ENCODE data around the gene ENGASE.
A peak's percentile ranks its signal among the peaks of the same experiment; 100 is the strongest.

Gene ENGASE

DNA sequence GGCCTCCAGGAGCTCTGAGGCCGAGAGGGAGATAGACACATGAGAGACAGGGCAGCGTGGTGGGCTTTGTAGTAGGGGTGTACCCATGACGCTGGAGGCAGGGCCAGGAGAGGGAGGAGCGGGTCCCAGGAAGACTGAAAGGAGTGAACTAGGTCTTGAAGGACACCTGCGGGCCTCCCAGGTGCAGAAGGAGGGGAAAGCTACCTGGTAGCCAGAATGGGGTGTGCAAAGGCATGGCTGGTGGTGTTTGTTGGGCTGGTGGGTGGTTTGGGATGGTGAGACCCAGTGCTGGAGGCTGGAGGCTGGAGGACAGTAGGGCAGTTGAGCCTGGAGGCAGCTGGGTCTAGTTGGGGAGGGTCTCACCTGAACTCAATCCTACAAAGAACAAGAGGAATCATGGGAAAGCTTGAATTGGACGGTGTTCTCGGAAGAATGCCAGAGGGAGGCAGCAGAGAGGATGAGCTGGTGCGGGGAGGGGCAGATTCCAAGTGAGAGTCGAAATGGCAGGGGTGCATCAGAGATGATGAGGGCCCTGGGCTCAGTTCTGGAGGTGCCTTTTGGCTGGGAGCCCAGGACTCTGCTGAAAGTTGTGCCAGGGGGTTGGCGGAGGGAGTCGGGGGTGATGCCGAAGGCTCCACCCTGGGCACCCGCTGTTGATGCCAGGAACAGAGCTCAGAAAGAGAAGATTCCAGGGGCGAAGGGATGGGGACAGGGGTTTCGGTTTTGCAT, 29.5 kb upstream of the ENGASE start:
- DNase-seq (ENCODE audit: low read depth) = no peak
- no peak overlapping the region for H3K4me3 ChIP-seq (ENCODE audit: low read length)
- TF ChIP-seq CTCF (IDR thresholded peaks at IDR 0.05; ENCODE audit: insufficient read depth, low read depth, low read length, missing control alignments) = no peak

DNA sequence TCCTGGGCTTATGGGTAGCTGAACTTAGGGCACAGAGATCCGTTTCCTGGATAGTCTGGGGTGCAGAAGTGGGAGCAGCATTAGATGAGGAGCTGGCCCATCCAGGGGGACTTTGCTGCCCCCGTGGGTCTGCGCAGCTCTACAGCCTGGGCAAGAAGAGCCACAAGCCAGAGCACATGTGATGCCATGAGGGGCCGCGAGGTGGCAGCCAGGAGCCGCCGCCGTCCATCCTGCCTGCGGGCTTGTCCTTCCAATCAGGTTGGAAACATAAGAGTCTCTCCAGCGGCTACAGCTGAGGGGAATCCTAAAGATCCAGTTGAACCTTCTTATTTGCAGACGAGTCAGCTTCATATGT, 28.8 kb upstream of the ENGASE start:
- peak; percentile 90 for TF ChIP-seq CTCF (IDR thresholded peaks at IDR 0.05; ENCODE audit: insufficient read depth, low read depth, low read length, missing control alignments)
- H3K4me3 ChIP-seq (ENCODE audit: low read length) = no peak overlapping the region
- DNase-seq (ENCODE audit: low read depth) = peak; percentile 74

DNA sequence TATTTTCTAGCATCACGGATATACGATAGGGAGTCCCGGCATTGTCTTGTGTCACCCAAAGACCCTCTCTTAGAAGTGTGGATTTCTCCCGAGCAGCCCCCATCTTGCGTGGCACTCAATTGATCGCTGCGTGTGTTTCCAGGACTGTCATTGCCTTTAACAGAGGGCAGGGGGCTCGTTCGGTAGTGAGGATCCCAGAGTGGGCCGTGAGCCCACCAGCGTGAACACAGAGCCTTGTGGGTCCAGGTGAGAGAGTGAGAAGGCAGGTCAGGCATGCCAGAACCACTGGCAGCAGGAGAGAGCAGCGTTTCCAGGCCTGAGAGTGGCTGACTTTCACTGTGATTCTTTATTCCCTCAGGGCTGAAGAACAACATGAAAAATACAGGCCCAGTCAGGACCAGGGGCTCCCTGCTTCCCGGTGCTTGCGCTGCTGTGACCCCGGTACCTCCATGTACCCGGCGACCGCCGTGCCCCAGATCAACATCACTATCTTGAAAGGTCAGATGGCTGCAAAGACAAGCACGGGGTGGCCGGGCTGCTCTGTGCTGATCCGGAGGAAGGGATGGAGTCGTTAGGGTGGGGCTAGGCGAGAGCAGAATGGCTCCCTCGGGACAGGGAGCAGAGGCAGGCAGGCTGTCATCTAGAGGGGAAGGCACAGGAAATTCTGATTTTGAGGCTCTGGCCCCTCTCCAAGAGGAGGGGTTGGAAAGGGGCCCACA, 28.3 kb upstream of the ENGASE start:
- DNase-seq (ENCODE audit: low read depth) = no peak
- no peak for TF ChIP-seq CTCF (IDR thresholded peaks at IDR 0.05; ENCODE audit: insufficient read depth, low read depth, low read length, missing control alignments)
- H3K4me3 ChIP-seq (ENCODE audit: low read length) = no peak overlapping the region

- no peak for TF ChIP-seq CTCF (IDR thresholded peaks at IDR 0.05; ENCODE audit: insufficient read depth, low read depth, low read length, missing control alignments)
- no peak for DNase-seq (ENCODE audit: low read depth)
- H3K4me3 ChIP-seq (ENCODE audit: low read length) = no peak overlapping the region
Observed at GRCh38 chr17:79046916-79047280, 27.7 kb upstream of the ENGASE start.

- no peak overlapping the region for H3K4me3 ChIP-seq (ENCODE audit: low read length)
- no peak for TF ChIP-seq CTCF (IDR thresholded peaks at IDR 0.05; ENCODE audit: insufficient read depth, low read depth, low read length, missing control alignments)
- no peak for DNase-seq (ENCODE audit: low read depth)
Observed at GRCh38 chr17:79047291-79047920, 27.2 kb upstream of the ENGASE start.

DNA sequence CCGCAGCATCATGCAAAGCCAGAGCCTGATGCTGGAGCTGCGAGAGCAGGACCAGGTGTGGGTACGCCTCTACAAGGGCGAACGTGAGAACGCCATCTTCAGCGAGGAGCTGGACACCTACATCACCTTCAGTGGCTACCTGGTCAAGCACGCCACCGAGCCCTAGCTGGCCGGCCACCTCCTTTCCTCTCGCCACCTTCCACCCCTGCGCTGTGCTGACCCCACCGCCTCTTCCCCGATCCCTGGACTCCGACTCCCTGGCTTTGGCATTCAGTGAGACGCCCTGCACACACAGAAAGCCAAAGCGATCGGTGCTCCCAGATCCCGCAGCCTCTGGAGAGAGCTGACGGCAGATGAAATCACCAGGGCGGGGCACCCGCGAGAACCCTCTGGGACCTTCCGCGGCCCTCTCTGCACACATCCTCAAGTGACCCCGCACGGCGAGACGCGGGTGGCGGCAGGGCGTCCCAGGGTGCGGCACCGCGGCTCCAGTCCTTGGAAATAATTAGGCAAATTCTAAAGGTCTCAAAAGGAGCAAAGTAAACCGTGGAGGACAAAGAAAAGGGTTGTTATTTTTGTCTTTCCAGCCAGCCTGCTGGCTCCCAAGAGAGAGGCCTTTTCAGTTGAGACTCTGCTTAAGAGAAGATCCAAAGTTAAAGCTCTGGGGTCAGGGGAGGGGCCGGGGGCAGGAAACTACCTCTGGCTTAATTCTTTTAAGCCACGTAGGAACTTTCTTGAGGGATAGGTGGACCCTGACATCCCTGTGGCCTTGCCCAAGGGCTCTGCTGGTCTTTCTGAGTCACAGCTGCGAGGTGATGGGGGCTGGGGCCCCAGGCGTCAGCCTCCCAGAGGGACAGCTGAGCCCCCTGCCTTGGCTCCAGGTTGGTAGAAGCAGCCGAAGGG, 26.4 kb upstream of the ENGASE start:
- peak; percentile 35 for DNase-seq (ENCODE audit: low read depth)
- no peak for TF ChIP-seq CTCF (IDR thresholded peaks at IDR 0.05; ENCODE audit: insufficient read depth, low read depth, low read length, missing control alignments)
- no peak overlapping the region for H3K4me3 ChIP-seq (ENCODE audit: low read length)

Measured in epithelial cell of esophagus (primary cell).